Activated T-cell treated with anti-CD3 and anti-CD28 coated beads for 24 hours (primary cell): ENCODE data around the gene TOR2A.
"Not testable (repeated sequence)": the region's sequence is repeated elsewhere in the genome, so short reads cannot be mapped to it uniquely, and the experiment has no call there.

Source experiments
- DNase-seq: peaks from one replicate; pipeline ENCODE4 v3.0.0-alpha.2; 2020; ENCODE audit warnings: low read depth

TOR2A gene

GRCh38 chr9:127734747-127735529 lies at the start of gene TOR2A:
Gene TOR2A (minus strand): TSS chr9:127735294. CDS start chr9:127735270, 24 bp downstream.
- DNase-seq = peak; percentile 96

- peak; percentile 57 for DNase-seq
These were observed 48.3 kb upstream of the TOR2A start for GRCh38 chr9:127783111-127784008.

- no peak for DNase-seq
These were observed 46.7 kb upstream of the TOR2A start for GRCh38 chr9:127781806-127782205.

GRCh38 chr9:127780909-127781308 lies 45.8 kb upstream of the TOR2A start:
- not testable (repeated sequence) for DNase-seq

GRCh38 chr9:127780126-127780885 lies 45.2 kb upstream of the TOR2A start:
- no peak for DNase-seq

- peak; percentile 52 for DNase-seq
These were observed 44.3 kb upstream of the TOR2A start for GRCh38 chr9:127779136-127779981.

- no peak for DNase-seq
These were observed 43.4 kb upstream of the TOR2A start, which contains the start of gene SH2D3C for GRCh38 chr9:127778280-127779135. Gene SH2D3C (minus strand): TSS chr9:127778666. CDS start chr9:127778627, 39 bp downstream.

- DNase-seq = no peak
These were observed 42.4 kb upstream of the TOR2A start for GRCh38 chr9:127777368-127777980.

GRCh38 chr9:127776924-127777289 lies 41.8 kb upstream of the TOR2A start:
- no peak for DNase-seq

GRCh38 chr9:127776195-127776923 lies 41.3 kb upstream of the TOR2A start:
- DNase-seq = peak; percentile 62

- DNase-seq = no peak
These were observed 38.9 kb upstream of the TOR2A start for GRCh38 chr9:127773981-127774380.

GRCh38 chr9:127773272-127773671 lies 38.2 kb upstream of the TOR2A start:
- no peak for DNase-seq

- no peak for DNase-seq
These were observed 37.5 kb upstream of the TOR2A start for GRCh38 chr9:127772603-127773002.

- DNase-seq = no peak
These were observed 36.6 kb upstream of the TOR2A start for GRCh38 chr9:127771570-127772189.

- DNase-seq = peak; percentile 95
These were observed 35.9 kb upstream of the TOR2A start for GRCh38 chr9:127770905-127771569.

GRCh38 chr9:127770583-127770904 lies 35.5 kb upstream of the TOR2A start:
- DNase-seq = no peak

GRCh38 chr9:127769929-127770582 lies 35.0 kb upstream of the TOR2A start:
- DNase-seq = no peak

GRCh38 chr9:127769101-127769500 lies 34.0 kb upstream of the TOR2A start:
- no peak for DNase-seq
